ENCODE results near the gene CRYBB3. TPM values are rescaled to one million over a fixed set of nuclear protein-coding genes. Genes with fewer than 3 reads are reported as not detected.
"Not testable (repeated sequence)": the region's sequence is repeated elsewhere in the genome, so short reads cannot be mapped to it uniquely, and the experiment has no call there.

The CRYBB3 gene
- polyA plus RNA-seq, 10 donors = 0.15 to 0.63 (median 0.27) TPM; not detected in 4

GRCh38 chr22:25174888-25175411 lies 24.7 kb upstream of the CRYBB3 start:
- no peak for DNase-seq

GRCh38 chr22:25176175-25176574 lies 23.5 kb upstream of the CRYBB3 start:
- DNase-seq = no peak

GRCh38 chr22:25176799-25177198 lies 22.9 kb upstream of the CRYBB3 start:
- DNase-seq = no peak

GRCh38 chr22:25177226-25177625 lies 22.4 kb upstream of the CRYBB3 start:
- DNase-seq = no peak

GRCh38 chr22:25177895-25178294 lies 21.8 kb upstream of the CRYBB3 start:
- no peak for DNase-seq

- DNase-seq = not testable (repeated sequence)
These were observed 21.3 kb upstream of the CRYBB3 start for GRCh38 chr22:25178348-25178747.

GRCh38 chr22:25178869-25179631 lies 20.6 kb upstream of the CRYBB3 start:
- DNase-seq = not testable (repeated sequence)

GRCh38 chr22:25182131-25183110 lies 17.2 kb upstream of the CRYBB3 start:
- DNase-seq = no peak

GRCh38 chr22:25183949-25184619 lies 15.6 kb upstream of the CRYBB3 start:
- no peak for DNase-seq

- DNase-seq = no peak
These were observed 13.5 kb upstream of the CRYBB3 start for GRCh38 chr22:25186140-25186539.

- DNase-seq = no peak
These were observed 12.2 kb upstream of the CRYBB3 start for GRCh38 chr22:25187469-25187868.

GRCh38 chr22:25192406-25192805 lies 7.3 kb upstream of the CRYBB3 start:
- no peak for DNase-seq

- DNase-seq = no peak
These were observed 6.5 kb upstream of the CRYBB3 start for GRCh38 chr22:25193130-25193529.

GRCh38 chr22:25193548-25193947 lies 6.1 kb upstream of the CRYBB3 start:
- peak in 2 of 3 donors; percentile 6 to 20 for DNase-seq

- DNase-seq = no peak
These were observed 3.3 kb upstream of the CRYBB3 start for GRCh38 chr22:25196326-25196725.

GRCh38 chr22:25197340-25197739 lies 2.3 kb upstream of the CRYBB3 start:
- DNase-seq = no peak

GRCh38 chr22:25200967-25201366 lies 1.3 kb downstream of the CRYBB3 start:
- DNase-seq = no peak

GRCh38 chr22:25201557-25202273 lies 2.1 kb downstream of the CRYBB3 start:
- no peak for DNase-seq

GRCh38 chr22:25202290-25202921 lies 2.7 kb downstream of the CRYBB3 start:
- DNase-seq = peak; percentile 27 to 69 (median 52)

- DNase-seq = no peak
These were observed 3.4 kb downstream of the CRYBB3 start for GRCh38 chr22:25203082-25203481.

- not testable (repeated sequence) for DNase-seq
These were observed 4.9 kb downstream of the CRYBB3 start for GRCh38 chr22:25204547-25204946.
